CD4-positive, alpha-beta T cell (primary cell): ENCODE measurements around the gene RAB34. TPM values are rescaled to one million over a fixed set of nuclear protein-coding genes. Genes with fewer than 3 reads are reported as not detected.

Source experiments
- ATAC-seq: fragments of 200-7000 bp; cut with Tn5 transposase; one replicate; pipeline ENCODE4 v1.10.0; 2022; ENCODE audit warnings: mild to moderate bottlenecking; ENCODE audit not compliant: poor library complexity
- CTCF ChIA-PET: fragments of 350-600 bp; sonication (Branson Sonifier 250); formaldehyde crosslinking; loops from one replicate; lab custom pipeline; 2021; ENCODE audit warnings: antibody characterized with exemption, inconsistent platforms; lab: Charles Lee
- POLR2A ChIA-PET: fragments of 350-600 bp; sonication (Branson Sonifier 250); formaldehyde crosslinking; loops from one replicate; lab custom pipeline; 2021; ENCODE audit warnings: antibody characterized with exemption, inconsistent platforms; lab: Charles Lee
- DNase-seq, 14 experiments: peaks; one replicate each; pipeline ENCODE4 v3.0.0-alpha.2; 2013 to 2020; ENCODE audit warnings: mixed read lengths in 2 of 14
- H3K27ac ChIP-seq, 2 donors: one replicate each; pipeline versions ENCODE4 v1.5.1 to v1.7.0; 2013; ENCODE audit warnings: low read length in 2 of 2, low read depth in 1 of 2, mild to moderate bottlenecking in 1 of 2
- H3K27me3 ChIP-seq, 2 experiments: 1 replicate in 1 of 2; 2 replicates in 1 of 2; pipeline versions ENCODE4 v1.6.1 to v1.7.0; 2013; ENCODE audit warnings: low read length in 2 of 2, control low read depth in 1 of 2, mild to moderate bottlenecking in 1 of 2, moderate library complexity in 1 of 2; ENCODE audit not compliant: insufficient read depth in 2 of 2, control insufficient read depth in 1 of 2
- H3K36me3 ChIP-seq: one replicate; pipeline ENCODE4 v1.6.1; 2013; ENCODE audit warnings: low read length, control low read depth; ENCODE audit not compliant: insufficient read depth
- H3K4me1 ChIP-seq: one replicate; pipeline ENCODE4 v1.6.1; 2013; ENCODE audit warnings: low read length, control low read depth; ENCODE audit not compliant: insufficient read depth
- H3K4me3 ChIP-seq: one replicate; pipeline ENCODE4 v1.5.1; 2013; ENCODE audit warnings: mild to moderate bottlenecking, low read length, moderate library complexity
- H3K9me3 ChIP-seq, 2 experiments: 1 replicate in 1 of 2; 2 replicates in 1 of 2; pipeline versions ENCODE4 v1.6.1 to v1.7.0; 2013; ENCODE audit warnings: low read length in 2 of 2, mild to moderate bottlenecking in 2 of 2, control low read depth in 1 of 2, moderate library complexity in 1 of 2; ENCODE audit not compliant: control insufficient read depth in 1 of 2, insufficient read depth in 1 of 2
- H3K27ac Mint-ChIP-seq: one replicate; pipeline ENCODE4 v1.8.0; 2020; ENCODE audit warnings: mixed read lengths
- H3K27me3 Mint-ChIP-seq: one replicate; pipeline ENCODE4 v1.8.0; 2021; ENCODE audit warnings: mixed read lengths
- H3K36me3 Mint-ChIP-seq: one replicate; pipeline ENCODE4 v1.8.0; 2021; ENCODE audit warnings: low read depth, mixed read lengths
- H3K4me1 Mint-ChIP-seq: one replicate; pipeline ENCODE4 v1.8.0; 2021; ENCODE audit warnings: low read depth, mixed read lengths
- H3K4me3 Mint-ChIP-seq: one replicate; pipeline ENCODE4 v1.8.0; 2020; ENCODE audit warnings: mild to moderate bottlenecking, mixed read lengths
- H3K9me3 Mint-ChIP-seq: one replicate; pipeline ENCODE4 v1.8.0; 2020; ENCODE audit warnings: mixed read lengths
- CTCF ChIP-seq: fragments of 200-600 bp; IDR thresholded peaks from one replicate; pipeline ENCODE4 v1.8.0; 2022; ENCODE audit warnings: antibody characterized with exemption, mild to moderate bottlenecking
- intact Hi-C, 2 experiments: fragments of 100-400 bp; cut with DNase I in 1 of 2; cut with micrococcal nuclease in 1 of 2; formaldehyde crosslinking; loops; one replicate each; pipeline versions ENCODE4 v1.15.1 to v1.9.0; 2023 to 2025; cut with DNase I, micrococcal nuclease
- total RNA-seq, 174 experiments: library from RNA in 2 of 174; stranded (reverse) in 2 of 174; gene quantifications; one replicate each; pipeline ENCODE4 v1.2.3 and lab custom pipeline; 2021 to 2026

Gene RAB34
- total RNA-seq, 2 experiments from 2014 or later, result 20.7 to 21.3 TPM

- H3K9me3 ChIP-seq, result no peaks in the 10 kb centered on the region
- intact Hi-C loops, result no loop called here
- H3K27me3 ChIP-seq, result no peaks in the 10 kb centered on the region
- DNase-seq (no peak), ATAC-seq (no peak)
- no peak for TF ChIP-seq CTCF
- ChIA-PET CTCF (interaction anchor here (6.6 kb wide), 1 partner anchor 32 kb away, joined by 70 read pairs; the partner anchor contains the start of genes NEK8 and TLCD1), POLR2A (no interaction called here)
- H3K36me3 ChIP-seq, result peaks cover 44% of the 10 kb centered on the region
- no peak overlapping the region for H3K27ac ChIP-seq
- Mint-ChIP-seq H3K9me3 (no peaks in the 10 kb centered on the region), H3K27me3 (no peaks in the 10 kb centered on the region), H3K4me3 (no peak overlapping the region), H3K36me3 (peaks cover 57% of the 10 kb centered on the region), H3K27ac (no peak overlapping the region), H3K4me1 (peaks cover 8% of the 10 kb centered on the region)
- H3K4me1 ChIP-seq, result no peaks in the 10 kb centered on the region
- H3K4me3 ChIP-seq, result no peak overlapping the region
Measured at GRCh38 chr17:28759256-28759865, 41.7 kb upstream of the RAB34 start.

- Histone ChIP-seq H3K9me3 (no peaks in the 10 kb centered on the region), H3K36me3 (peaks cover 43% of the 10 kb centered on the region), H3K27ac (no peak overlapping the region), H3K4me1 (no peaks in the 10 kb centered on the region), H3K27me3 (no peaks in the 10 kb centered on the region), H3K4me3 (no peak overlapping the region)
- Mint-ChIP-seq H3K27me3 (no peaks in the 10 kb centered on the region), H3K36me3 (peaks cover 52% of the 10 kb centered on the region), H3K27ac (no peak overlapping the region), H3K4me3 (no peak overlapping the region), H3K9me3 (no peaks in the 10 kb centered on the region), H3K4me1 (peaks cover 4% of the 10 kb centered on the region)
- TF ChIP-seq CTCF, result no peak
- POLR2A ChIA-PET, result interaction anchor here (1.2 kb wide), 1 partner anchor 32 kb away, joined by 3 read pairs; no protein-coding TSS in a partner anchor
- DNase-seq (peak in 1 of 14 experiments; percentile 21), ATAC-seq (no peak)
- intact Hi-C loops, result no loop called here
- CTCF ChIA-PET, result no interaction called here
Measured at GRCh38 chr17:28758411-28759121, 40.9 kb upstream of the RAB34 start.

- peaks cover 33% of the 10 kb centered on the region for H3K36me3 ChIP-seq
- no peak for ATAC-seq
- no peaks in the 10 kb centered on the region for H3K4me1 Mint-ChIP-seq
- POLR2A ChIA-PET, result interaction anchor here (0.8 kb wide), 1 partner anchor 93 kb away, joined by 3 read pairs; no protein-coding TSS in a partner anchor
- no peak overlapping the region for H3K4me3 ChIP-seq
- H3K27me3 ChIP-seq, result no peaks in the 10 kb centered on the region
- no peak for DNase-seq
- no peaks in the 10 kb centered on the region for H3K4me1 ChIP-seq
- H3K27ac ChIP-seq, result no peak overlapping the region
- no peaks in the 10 kb centered on the region for H3K9me3 ChIP-seq
- no peak overlapping the region for H3K27ac Mint-ChIP-seq
- H3K9me3 Mint-ChIP-seq, result no peaks in the 10 kb centered on the region
- no peaks in the 10 kb centered on the region for H3K27me3 Mint-ChIP-seq
- H3K4me3 Mint-ChIP-seq, result no peak overlapping the region
- intact Hi-C loops, result no loop called here
- H3K36me3 Mint-ChIP-seq, result peaks cover 43% of the 10 kb centered on the region
- CTCF ChIA-PET, result interaction anchor here (1.5 kb wide), 1 partner anchor 29 kb away, joined by 8 read pairs; the partner anchor contains the start of gene TLCD1
- TF ChIP-seq CTCF, result no peak
Measured at GRCh38 chr17:28756049-28756804, 38.6 kb upstream of the RAB34 start.
